A549 (cell line): ENCODE data around the gene RAB29. TPM values are rescaled to one million over a fixed set of nuclear protein-coding genes. Genes with fewer than 3 reads are reported as not detected.
A peak's percentile ranks its signal among the peaks of the same experiment; 100 is the strongest.

Source experiments
- ATAC-seq, 2 experiments: fragments of 200-7000 bp in 1 of 2; fragments of >200 bp in 1 of 2; cut with Nextera tagmentation in 1 of 2; cut with Tn5 transposase in 1 of 2; 3 replicates each; pipeline versions ENCODE4 v1.8.0 to v1.9.1; 2018 to 2020; ENCODE audit warnings: mild to moderate bottlenecking in 1 of 2, moderate library complexity in 1 of 2
- CTCF ChIA-PET: fragments of 300-600 bp; sonication (Branson Sonifier 250); formaldehyde crosslinking; extraction: SDS; loops from one replicate; lab custom pipeline; 2021; ENCODE audit warnings: antibody characterized with exemption, inconsistent platforms; lab: Yijun Ruan, JAX
- POLR2A ChIA-PET: fragments of 350-600 bp; formaldehyde crosslinking; extraction: SDS; loops from one replicate; lab custom pipeline; 2021; ENCODE audit warnings: antibody characterized with exemption, inconsistent platforms; lab: Yijun Ruan, JAX
- DNase-seq, 2 experiments: peaks; one replicate each; pipeline versions ENCODE4 v3.0.0 to v3.0.0-alpha.2; 2011 to 2016; ENCODE audit warnings: low read depth in 1 of 2, low spot score in 1 of 2
- FAIRE-seq: peaks from 2 replicates; lab custom pipeline; 2011; peaks lifted over from hg19 to GRCh38; lab: Jason Lieb, UNC
- H3K27ac ChIP-seq, 2 experiments: fragments of >200 bp; sonication (Bioruptor Twin); formaldehyde crosslinking; 3 replicates each; pipeline ENCODE4 v1.5.1; 2016 to 2017
- H3K4me1 ChIP-seq: fragments of >200 bp; sonication (Bioruptor Twin); formaldehyde crosslinking; 3 replicates; pipeline ENCODE4 v1.6.1; 2016
- H3K4me2 ChIP-seq: fragments of >200 bp; sonication (Bioruptor Twin); formaldehyde crosslinking; 3 replicates; pipeline ENCODE4 v1.6.1; 2016
- H3K4me3 ChIP-seq: fragments of >200 bp; sonication (Bioruptor Twin); formaldehyde crosslinking; 3 replicates; pipeline ENCODE4 v1.5.1; 2016
- H3K9me3 ChIP-seq: fragments of >200 bp; sonication (Bioruptor Twin); formaldehyde crosslinking; 3 replicates; pipeline ENCODE4 v1.6.1; 2016
- EP300 ChIP-seq, 2 experiments: fragments of >200 bp; sonication (Bioruptor Twin); formaldehyde crosslinking; IDR thresholded peaks; 2 replicates in 1 of 2; 3 replicates in 1 of 2; pipeline ENCODE4 v1.6.1; 2016 to 2017
- ESRRA ChIP-seq: fragments of 150-350 bp; IDR thresholded peaks from 2 replicates; pipeline ENCODE4 v1.6.1; 2014; ENCODE audit warnings: mild to moderate bottlenecking, low read length, borderline replicate concordance
- FOSB ChIP-seq: fragments of 250-450 bp; sonication (Bioruptor Pico); IDR thresholded peaks from 2 replicates; pipeline ENCODE4 v1.5.0; 2020; ENCODE audit warnings: mild to moderate bottlenecking, moderate library complexity
- FOSL2 ChIP-seq, 2 experiments: fragments of 450-650 bp in 1 of 2; fragments of >200 bp in 1 of 2; sonication (Bioruptor Twin) in 1 of 2; formaldehyde crosslinking; IDR thresholded peaks; 2 replicates each; pipeline versions ENCODE4 v1.5.0 to v1.6.1; 2016 to 2020; ENCODE audit warnings: mild to moderate bottlenecking in 1 of 2, moderate library complexity in 1 of 2
- HOXA7 ChIP-seq: fragments of 250-450 bp; sonication (Bioruptor Pico); IDR thresholded peaks from 2 replicates; pipeline ENCODE4 v1.5.0; 2020; ENCODE audit warnings: mild to moderate bottlenecking, moderate library complexity
- HOXB5 ChIP-seq: fragments of 250-450 bp; sonication (Bioruptor Pico); IDR thresholded peaks from 2 replicates; pipeline ENCODE4 v1.5.0; 2020; ENCODE audit warnings: mild to moderate bottlenecking, moderate library complexity
- JUN ChIP-seq, 2 experiments: fragments of >200 bp; sonication (Bioruptor Twin); formaldehyde crosslinking; IDR thresholded peaks; 2 replicates in 1 of 2; 3 replicates in 1 of 2; pipeline ENCODE4 v1.6.1; 2016 to 2017
- KDM1A ChIP-seq: fragments of 200-600 bp; sonication (generic); IDR thresholded peaks from 2 replicates; pipeline ENCODE4 v1.6.1; 2016; ENCODE audit warnings: low read depth, mild to moderate bottlenecking
- KDM5A ChIP-seq: fragments of 200-600 bp; sonication (generic); IDR thresholded peaks from 2 replicates; pipeline ENCODE4 v1.6.1; 2016; ENCODE audit warnings: antibody characterized with exemption, mild to moderate bottlenecking
- MYC ChIP-seq: IDR thresholded peaks from 2 replicates; pipeline ENCODE4 v1.6.1; 2012; ENCODE audit warnings: mild to moderate bottlenecking, inconsistent platforms, low read length, improper control_type of control experiment, borderline replicate concordance
- NFE2L2 ChIP-seq: fragments of 150-350 bp; conservative IDR thresholded peaks from 2 replicates; pipeline ENCODE4 v1.6.1; 2014; ENCODE audit warnings: low read length
- NR3C1 ChIP-seq: fragments of >200 bp; sonication (Bioruptor Twin); formaldehyde crosslinking; IDR thresholded peaks from 3 replicates; pipeline ENCODE4 v1.6.1; 2017
- PHF8 ChIP-seq: fragments of 200-600 bp; sonication (generic); IDR thresholded peaks from 2 replicates; pipeline ENCODE4 v1.6.1; 2016; ENCODE audit warnings: low read depth, mild to moderate bottlenecking, antibody characterized with exemption, moderate library complexity, borderline replicate concordance
- POLR2AphosphoS2 ChIP-seq: conservative IDR thresholded peaks from 2 replicates; pipeline ENCODE4 v1.6.1; 2012; ENCODE audit warnings: low read length, improper control_type of control experiment, inconsistent platforms
- RARB ChIP-seq: fragments of 250-450 bp; sonication (Bioruptor Pico); IDR thresholded peaks from 2 replicates; pipeline ENCODE4 v1.8.0; 2021; ENCODE audit warnings: mild to moderate bottlenecking, moderate library complexity
- RCOR1 ChIP-seq: fragments of 150-350 bp; IDR thresholded peaks from 2 replicates; pipeline ENCODE4 v1.6.1; 2014; ENCODE audit warnings: antibody characterized with exemption, low read length, low read depth
- RNF2 ChIP-seq: fragments of 200-600 bp; sonication (generic); IDR thresholded peaks from 2 replicates; pipeline ENCODE4 v1.6.1; 2016; ENCODE audit warnings: low read depth, mild to moderate bottlenecking, antibody characterized with exemption, moderate library complexity, borderline replicate concordance
- SMC3 ChIP-seq: fragments of >200 bp; sonication (Bioruptor Twin); formaldehyde crosslinking; IDR thresholded peaks from 3 replicates; pipeline ENCODE4 v1.6.1; 2018; ENCODE audit warnings: inconsistent platforms
- TFCP2L1 ChIP-seq: fragments of 250-450 bp; sonication (Bioruptor Pico); IDR thresholded peaks from 2 replicates; pipeline ENCODE4 v1.5.0; 2021; ENCODE audit warnings: mild to moderate bottlenecking
- TP53 ChIP-seq: fragments of 250-450 bp; sonication (Bioruptor Pico); IDR thresholded peaks from 2 replicates; pipeline ENCODE4 v1.5.0; 2021; ENCODE audit warnings: mild to moderate bottlenecking, moderate library complexity
- WGBS: methylation state at CpG from one replicate; pipeline ENCODE4 v1.1.6; 2017; ENCODE audit errors: missing lambda C conversion rate; 5-methylcytosine and 5-hydroxymethylcytosine counted together
- polyA plus RNA-seq, 4 experiments: library from polyadenylated mRNA; depleted of rRNA in 3 of 4; stranded (reverse); fragments of >200 nt; fragmentation: RNase III in 1 of 4; extraction: RNeasy Plus Mini Kit Qiagen cat#74134 plus additional on column Dnase treatment in 1 of 4; gene quantifications; 2 replicates in 3 of 4; 3 replicates in 1 of 4; pipeline ENCODE4 v1.2.3, GENCODE V29; 2011 to 2017
- TF ChIP-seq, protein P1 (sequence below): IDR thresholded peaks from 2 replicates; pipeline ENCODE4 v1.6.1; 2012; ENCODE audit warnings: low read depth, borderline replicate concordance
- TF ChIP-seq, protein P2 (sequence below): fragments of 150-350 bp; IDR thresholded peaks from 2 replicates; pipeline ENCODE4 v1.6.1; 2014; ENCODE audit warnings: low read depth, mild to moderate bottlenecking, low read length
- TF ChIP-seq, protein P3 (sequence below): IDR thresholded peaks from 2 replicates; pipeline ENCODE4 v1.6.1; 2012
- TF ChIP-seq, protein P4 (sequence below): fragments of 450-650 bp; IDR thresholded peaks from 2 replicates; pipeline ENCODE4 v1.6.1; 2014; ENCODE audit warnings: antibody characterized with exemption
- TF ChIP-seq, protein P5 (sequence below): IDR thresholded peaks from 2 replicates; pipeline ENCODE4 v1.6.1; 2012
- TF ChIP-seq, protein P6 (sequence below): fragments of >200 bp; sonication (Bioruptor Twin); formaldehyde crosslinking; IDR thresholded peaks from 2 replicates; pipeline ENCODE4 v1.6.1; 2016

The RAB29 gene
- polyA plus RNA-seq, 2 of the 4 experiments (the other 2 are of a cell fraction), result 9.8 to 17.9 TPM

DNA sequence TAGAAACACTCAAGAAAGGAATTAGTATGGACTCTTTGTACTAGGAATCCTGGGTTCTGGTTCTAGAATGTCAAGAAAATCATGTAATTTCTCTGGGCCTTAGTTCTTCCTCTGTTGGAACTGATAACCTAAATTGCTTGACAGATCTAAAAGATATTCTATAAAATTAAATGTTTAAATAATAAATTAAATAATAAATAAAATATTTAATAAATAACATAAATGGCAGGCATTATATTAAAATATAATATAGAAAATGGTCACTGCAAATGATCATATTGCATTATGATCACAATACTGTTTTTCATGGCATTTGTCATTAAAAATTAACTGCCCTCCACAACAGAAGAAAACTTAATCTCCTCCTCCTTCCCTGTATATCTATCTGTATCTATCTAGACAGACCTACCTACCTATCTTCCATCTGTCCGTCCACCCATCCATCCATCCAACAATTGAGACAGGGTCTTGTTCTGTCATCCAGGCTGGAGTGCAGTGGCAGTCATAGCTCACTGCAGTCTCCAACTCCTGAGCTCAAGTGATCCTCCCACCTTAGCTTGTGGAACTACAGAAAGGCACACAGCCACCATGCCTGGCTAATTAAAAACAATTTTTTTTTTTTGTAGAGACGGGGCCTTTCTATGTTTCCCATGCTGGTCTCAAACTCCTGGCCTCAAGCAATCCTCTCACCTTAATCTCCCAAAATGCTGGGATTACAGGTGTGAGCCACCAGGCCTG lies 41.7 kb downstream of the RAB29 start (continued):
- TF ChIP-seq JUN (IDR thresholded peaks at IDR 0.05) (no peak), HOXA7 (no peak)

DNA sequence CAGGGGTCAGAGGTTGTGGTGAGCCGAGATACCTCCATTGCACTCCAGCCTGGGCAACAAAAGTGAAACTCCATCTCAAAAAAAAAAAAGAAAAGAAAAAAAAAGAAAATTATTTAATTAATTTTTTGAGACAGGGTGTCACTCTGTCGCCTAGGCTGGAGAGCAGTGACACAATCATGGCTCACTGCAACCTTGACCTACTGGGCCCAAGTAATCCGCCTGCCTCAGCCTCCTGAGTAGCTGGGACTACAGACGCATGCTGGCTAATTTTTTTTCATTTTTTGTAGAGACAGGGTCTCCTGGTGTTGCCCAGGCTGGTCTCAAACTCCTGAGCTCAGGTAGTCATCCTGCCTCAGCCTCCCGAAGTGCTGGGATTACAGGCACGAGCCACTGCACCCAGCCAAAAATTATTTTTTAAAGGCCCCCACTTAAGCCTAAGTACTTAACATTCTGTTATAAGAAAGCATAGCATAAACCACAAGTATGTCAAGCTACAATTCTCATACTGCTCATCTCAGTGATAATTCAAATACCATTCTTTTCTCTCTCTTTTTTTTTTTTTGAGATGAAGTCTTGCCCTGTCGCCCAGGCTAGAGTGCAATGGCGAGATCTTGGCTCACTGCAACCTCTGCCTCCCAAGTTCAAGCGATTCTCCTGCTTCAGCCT lies 45.2 kb downstream of the RAB29 start:
- CTCF ChIA-PET, result interaction anchor here (0.6 to 5.6 kb wide), 5 partner anchors 10 to 458 kb away, joined by 3 to 37 read pairs (median 6); no protein-coding TSS in a partner anchor
- no peak for TF ChIP-seq ESRRA
- TF ChIP-seq RNF2, result no peak
- no peak for TF ChIP-seq TP53 (CRISPR knock-in tag)
- TF ChIP-seq RARB (CRISPR knock-in tag), result no peak
- TF ChIP-seq FOSB (CRISPR knock-in tag), result no peak
- TF ChIP-seq RCOR1, result no peak
- TF ChIP-seq EP300 (IDR thresholded peaks at IDR 0.05), result no peak
- TF ChIP-seq, protein P1, sequence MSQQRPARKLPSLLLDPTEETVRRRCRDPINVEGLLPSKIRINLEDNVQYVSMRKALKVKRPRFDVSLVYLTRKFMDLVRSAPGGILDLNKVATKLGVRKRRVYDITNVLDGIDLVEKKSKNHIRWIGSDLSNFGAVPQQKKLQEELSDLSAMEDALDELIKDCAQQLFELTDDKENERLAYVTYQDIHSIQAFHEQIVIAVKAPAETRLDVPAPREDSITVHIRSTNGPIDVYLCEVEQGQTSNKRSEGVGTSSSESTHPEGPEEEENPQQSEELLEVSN, result no peak
- TF ChIP-seq JUN (IDR thresholded peaks at IDR 0.05), result no peak
- TF ChIP-seq FOSL2 (IDR thresholded peaks at IDR 0.05), result no peak
- no peak for TF ChIP-seq FOSL2 (CRISPR knock-in tag; IDR thresholded peaks at IDR 0.05)
- no peak for TF ChIP-seq NR3C1
- TF ChIP-seq, protein P2, sequence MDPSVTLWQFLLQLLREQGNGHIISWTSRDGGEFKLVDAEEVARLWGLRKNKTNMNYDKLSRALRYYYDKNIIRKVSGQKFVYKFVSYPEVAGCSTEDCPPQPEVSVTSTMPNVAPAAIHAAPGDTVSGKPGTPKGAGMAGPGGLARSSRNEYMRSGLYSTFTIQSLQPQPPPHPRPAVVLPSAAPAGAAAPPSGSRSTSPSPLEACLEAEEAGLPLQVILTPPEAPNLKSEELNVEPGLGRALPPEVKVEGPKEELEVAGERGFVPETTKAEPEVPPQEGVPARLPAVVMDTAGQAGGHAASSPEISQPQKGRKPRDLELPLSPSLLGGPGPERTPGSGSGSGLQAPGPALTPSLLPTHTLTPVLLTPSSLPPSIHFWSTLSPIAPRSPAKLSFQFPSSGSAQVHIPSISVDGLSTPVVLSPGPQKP, result no peak
- no peak for TF ChIP-seq KDM5A
- no peak for TF ChIP-seq TFCP2L1 (CRISPR knock-in tag)
- WGBS, result 95% methylated on average over 9 of the region's 9 CpGs

DNA sequence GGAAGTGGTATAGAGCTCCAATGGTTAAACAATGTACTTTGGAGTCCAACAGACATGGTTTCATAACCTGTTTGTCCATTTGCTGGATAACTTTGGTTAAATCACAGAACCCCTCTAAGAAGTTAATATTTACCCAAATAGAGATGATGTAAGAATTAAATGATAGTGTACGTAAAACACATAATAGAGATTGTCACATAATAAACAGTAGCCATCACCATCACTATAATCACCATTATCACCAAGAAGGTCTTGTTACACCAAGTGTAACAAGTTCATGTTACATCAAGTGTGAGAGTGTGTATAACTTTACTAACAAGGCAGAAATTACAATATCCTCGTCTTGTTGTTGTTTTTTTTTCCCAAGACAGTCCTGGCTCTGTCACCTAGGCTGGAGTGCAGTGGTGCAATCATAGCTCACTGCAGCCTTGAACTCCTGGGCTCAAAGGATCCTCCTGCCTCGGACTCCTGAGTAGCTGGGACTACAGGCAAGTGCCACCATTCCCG lies 48.6 kb downstream of the RAB29 start:
- no peaks in the 10 kb centered on the region for H3K9me3 ChIP-seq
- peaks cover 21% of the 10 kb centered on the region for H3K4me1 ChIP-seq
- no peak overlapping the region; a peak in 1 of 6 replicates for H3K27ac ChIP-seq
- FAIRE-seq, result no peak
- DNase-seq, result no peak
- no peak for TF ChIP-seq MYC
- TF ChIP-seq POLR2AphosphoS2, result no peak
- TF ChIP-seq, protein P3, sequence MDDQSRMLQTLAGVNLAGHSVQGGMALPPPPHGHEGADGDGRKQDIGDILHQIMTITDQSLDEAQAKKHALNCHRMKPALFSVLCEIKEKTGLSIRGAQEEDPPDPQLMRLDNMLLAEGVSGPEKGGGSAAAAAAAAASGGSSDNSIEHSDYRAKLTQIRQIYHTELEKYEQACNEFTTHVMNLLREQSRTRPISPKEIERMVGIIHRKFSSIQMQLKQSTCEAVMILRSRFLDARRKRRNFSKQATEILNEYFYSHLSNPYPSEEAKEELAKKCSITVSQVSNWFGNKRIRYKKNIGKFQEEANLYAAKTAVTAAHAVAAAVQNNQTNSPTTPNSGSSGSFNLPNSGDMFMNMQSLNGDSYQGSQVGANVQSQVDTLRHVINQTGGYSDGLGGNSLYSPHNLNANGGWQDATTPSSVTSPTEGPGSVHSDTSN, result no peak
- no peak for TF ChIP-seq FOSB (CRISPR knock-in tag)
- TF ChIP-seq, protein P1, result no peak
- TF ChIP-seq, protein P2, result no peak
- no peak for TF ChIP-seq FOSL2 (IDR thresholded peaks at IDR 0.05)
- TF ChIP-seq FOSL2 (CRISPR knock-in tag; IDR thresholded peaks at IDR 0.05), result no peak
- no peak for TF ChIP-seq NFE2L2
- TF ChIP-seq RARB (CRISPR knock-in tag), result no peak
- TF ChIP-seq TFCP2L1 (CRISPR knock-in tag), result no peak
- no peak for TF ChIP-seq KDM1A
- TF ChIP-seq HOXB5 (CRISPR knock-in tag), result no peak
- TF ChIP-seq, protein P4, sequence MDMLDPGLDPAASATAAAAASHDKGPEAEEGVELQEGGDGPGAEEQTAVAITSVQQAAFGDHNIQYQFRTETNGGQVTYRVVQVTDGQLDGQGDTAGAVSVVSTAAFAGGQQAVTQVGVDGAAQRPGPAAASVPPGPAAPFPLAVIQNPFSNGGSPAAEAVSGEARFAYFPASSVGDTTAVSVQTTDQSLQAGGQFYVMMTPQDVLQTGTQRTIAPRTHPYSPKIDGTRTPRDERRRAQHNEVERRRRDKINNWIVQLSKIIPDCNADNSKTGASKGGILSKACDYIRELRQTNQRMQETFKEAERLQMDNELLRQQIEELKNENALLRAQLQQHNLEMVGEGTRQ, result no peak
- no peak for TF ChIP-seq SMC3
- TF ChIP-seq, protein P5, sequence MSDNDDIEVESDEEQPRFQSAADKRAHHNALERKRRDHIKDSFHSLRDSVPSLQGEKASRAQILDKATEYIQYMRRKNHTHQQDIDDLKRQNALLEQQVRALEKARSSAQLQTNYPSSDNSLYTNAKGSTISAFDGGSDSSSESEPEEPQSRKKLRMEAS, result no peak
- TF ChIP-seq, protein P6, sequence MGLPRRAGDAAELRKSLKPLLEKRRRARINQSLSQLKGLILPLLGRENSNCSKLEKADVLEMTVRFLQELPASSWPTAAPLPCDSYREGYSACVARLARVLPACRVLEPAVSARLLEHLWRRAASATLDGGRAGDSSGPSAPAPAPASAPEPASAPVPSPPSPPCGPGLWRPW, result no peak
- no peak for TF ChIP-seq PHF8
- TF ChIP-seq, all 56 proteins: peak for 0
- Histone ChIP-seq H3K4me2 (peak overlapping the region; percentile 4; the same call in 1 of the 3 replicates), H3K4me3 (no peak overlapping the region)
- 79% methylated on average over 4 of the region's 4 CpGs for WGBS
- ChIA-PET CTCF (interaction anchor here (1.1 to 9.2 kb wide), 2 partner anchors 12 to 17 kb away, joined by 4 to 97 read pairs; no protein-coding TSS in a partner anchor), POLR2A (no interaction called here)
- peak in 1 of 2 experiments; percentile 26; a peak in 2 of 6 replicates for ATAC-seq

More for the DNA sequence above, 45.2 kb downstream of the RAB29 start:
- ATAC-seq, result no peak; a peak in 1 of 6 replicates
- Histone ChIP-seq H3K4me1 (peaks cover 33% of the 10 kb centered on the region), H3K4me2 (no peak overlapping the region), H3K27ac (no peak overlapping the region), H3K9me3 (no peaks in the 10 kb centered on the region), H3K4me3 (no peak overlapping the region)
- DNase-seq, result no peak
- FAIRE-seq, result no peak
- POLR2A ChIA-PET, result interaction anchor here (1.5 kb wide), 1 partner anchor 9 kb away, joined by 3 read pairs; no protein-coding TSS in a partner anchor
